LHCN-M2 (cell line): ENCODE measurements around the gene TIMM50. TPM values are rescaled to one million over a fixed set of nuclear protein-coding genes. Genes with fewer than 3 reads are reported as not detected.
"Not testable (repeated sequence)": the region's sequence is repeated elsewhere in the genome, so short reads cannot be mapped to it uniquely, and the experiment has no call there.

Experiments used
- DNase-seq: peaks from one replicate; pipeline ENCODE4 v3.0.0-alpha.2; 2012; ENCODE audit warnings: low read depth
- polyA plus RNA-seq: library from polyadenylated mRNA; unstranded; fragments of >200 nt; gene quantifications from one replicate; pipeline ENCODE4 v1.2.1, GENCODE V29; 2012; ENCODE audit warnings: missing spikeins
- total RNA-seq: library from RNA; depleted of rRNA; stranded (reverse); fragments of >200 nt; gene quantifications from 2 replicates; pipeline ENCODE4 v1.2.3, GENCODE V29; 2014; rRNA removed

Gene TIMM50
- total RNA-seq = 99.1 and 120 TPM in 2 replicates
- 98.9 TPM for polyA plus RNA-seq

DNA sequence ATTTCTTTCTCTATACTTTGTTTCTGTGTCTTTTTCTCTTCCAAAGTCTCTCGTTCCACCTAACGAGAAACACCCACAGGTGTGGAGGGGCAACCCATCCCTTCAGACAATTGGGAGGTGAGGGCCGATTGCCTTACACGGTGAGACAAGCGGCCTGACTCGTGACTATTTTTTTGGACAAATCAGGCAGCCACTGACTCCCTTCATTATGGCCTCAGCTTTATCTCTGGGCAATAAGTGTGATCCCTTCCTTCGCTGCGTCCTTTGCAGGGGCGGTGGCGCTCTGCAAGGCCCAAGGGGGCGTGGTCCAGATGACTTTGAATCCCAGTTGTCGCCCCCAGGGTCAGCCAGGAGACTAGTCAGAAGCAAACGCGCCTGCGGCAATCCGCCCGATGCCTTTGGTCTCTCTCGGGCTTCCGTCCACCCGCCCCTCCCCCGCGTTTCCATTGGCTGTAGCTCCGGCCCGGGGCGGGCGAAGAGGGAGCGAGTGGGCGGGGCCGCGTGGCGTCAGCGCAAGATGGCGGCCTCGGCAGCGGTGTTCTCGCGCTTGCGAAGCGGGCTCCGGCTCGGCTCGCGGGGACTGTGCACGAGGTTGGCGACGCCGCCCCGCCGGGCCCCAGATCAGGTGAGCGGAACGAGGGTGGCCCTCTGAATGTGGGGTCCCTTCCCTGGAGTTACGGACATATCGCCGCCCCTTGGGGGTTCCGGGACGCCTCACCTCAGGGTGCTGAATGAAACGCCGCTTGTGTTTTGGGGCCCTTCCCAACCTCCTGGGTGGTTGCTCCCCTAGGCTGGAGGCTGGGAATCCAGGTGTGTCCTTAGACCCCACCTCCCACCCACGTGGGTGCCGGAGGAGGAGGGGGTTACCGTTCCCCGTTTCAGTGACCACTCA, at the start of gene TIMM50:
Gene TIMM50, plus strand, starts transcription at position 502 of the 892 bp plus-strand sequence. Its CDS starts 16 bp downstream, at position 518.
- DNase-seq = peak; percentile 91

DNA sequence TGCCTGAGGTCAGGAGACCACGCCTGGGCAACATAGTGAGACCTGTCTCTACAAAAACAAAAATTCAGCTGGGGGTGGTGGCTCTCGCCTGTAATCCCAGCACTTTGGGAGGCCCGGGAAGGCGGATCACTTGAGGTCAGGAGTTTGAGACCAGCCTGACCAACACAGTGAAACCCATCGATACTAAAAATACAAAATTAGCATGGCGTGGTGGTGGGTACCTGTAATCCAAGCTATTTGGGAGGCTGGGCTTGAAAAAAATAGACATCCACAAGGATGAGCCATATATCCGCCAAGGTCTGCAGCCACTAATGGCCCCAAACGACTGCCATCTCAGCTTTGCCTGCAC, 48.0 kb upstream of the TIMM50 start:
- no peak for DNase-seq

DNA sequence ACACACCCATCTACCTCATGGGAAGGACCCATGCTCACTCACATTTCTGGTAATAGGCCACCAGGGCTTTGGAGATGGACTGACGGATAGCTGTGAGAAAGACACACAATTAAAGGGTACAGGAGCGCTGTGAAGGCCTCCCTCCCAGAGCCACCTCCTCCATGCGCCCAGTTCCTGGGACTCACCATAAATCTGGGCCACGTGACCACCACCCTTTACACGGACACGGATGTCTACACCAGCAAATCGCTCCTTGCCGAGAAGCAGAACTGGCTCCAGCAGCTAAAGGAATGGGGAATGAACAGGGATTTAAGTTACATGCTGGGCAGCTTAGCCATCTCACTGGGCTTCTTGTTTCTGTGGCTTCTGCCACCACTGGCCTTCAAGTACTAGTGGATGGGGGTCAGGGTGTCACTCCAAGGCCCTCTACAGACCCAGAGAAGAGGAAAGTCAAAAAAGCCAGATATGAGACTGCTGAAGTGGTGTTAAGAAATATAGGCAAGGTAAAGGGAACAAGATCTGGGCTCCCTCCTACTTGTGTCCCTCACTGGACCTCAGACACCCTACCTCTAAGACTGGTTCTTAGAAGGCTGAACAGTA, 47.1 kb upstream of the TIMM50 start:
- no peak for DNase-seq

DNA sequence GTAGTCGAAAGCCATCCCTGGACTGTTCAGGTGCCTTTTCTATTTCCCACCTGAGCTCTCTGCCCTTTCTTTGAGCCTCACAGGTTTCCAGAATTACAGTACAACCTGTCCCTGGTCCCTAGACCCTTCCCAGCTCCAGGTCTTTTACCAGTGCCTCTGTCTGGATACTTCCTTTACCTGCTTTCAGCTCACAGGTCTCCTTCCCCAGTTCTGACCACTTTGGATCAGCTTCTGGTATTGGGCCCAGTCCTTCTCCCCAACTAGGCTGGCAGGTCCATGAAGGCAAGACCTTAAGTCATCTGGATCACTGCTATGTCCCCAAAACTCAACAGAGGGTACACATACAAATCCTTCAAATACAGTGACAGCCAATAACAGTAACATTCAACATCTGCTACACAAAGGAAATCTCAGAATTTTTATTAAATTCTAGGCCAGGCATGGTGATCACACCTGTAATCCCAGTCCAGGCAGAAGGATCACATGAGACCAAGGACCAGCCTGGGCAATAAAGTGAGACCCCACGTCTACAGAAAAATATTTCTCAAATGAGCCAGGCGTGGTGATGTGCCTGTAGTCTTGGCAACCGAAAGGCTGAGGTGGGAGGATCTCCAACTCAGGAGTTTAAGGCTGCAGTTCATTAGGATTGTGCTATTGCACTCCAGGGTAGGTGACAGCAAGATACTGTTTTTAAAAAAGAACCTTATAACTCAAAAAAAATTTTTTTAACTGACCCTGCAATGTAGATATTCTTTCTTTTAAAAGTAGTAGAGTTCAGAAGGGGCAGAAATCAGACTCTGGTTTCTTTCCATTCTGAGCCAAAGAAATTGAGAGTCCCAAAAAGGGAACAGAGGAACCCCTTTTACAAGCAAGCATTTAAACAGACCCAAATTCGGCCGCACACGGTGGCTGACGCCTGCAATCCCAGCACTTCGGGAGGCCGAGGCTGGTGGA, 46.2 kb upstream of the TIMM50 start:
- DNase-seq = no peak

DNA sequence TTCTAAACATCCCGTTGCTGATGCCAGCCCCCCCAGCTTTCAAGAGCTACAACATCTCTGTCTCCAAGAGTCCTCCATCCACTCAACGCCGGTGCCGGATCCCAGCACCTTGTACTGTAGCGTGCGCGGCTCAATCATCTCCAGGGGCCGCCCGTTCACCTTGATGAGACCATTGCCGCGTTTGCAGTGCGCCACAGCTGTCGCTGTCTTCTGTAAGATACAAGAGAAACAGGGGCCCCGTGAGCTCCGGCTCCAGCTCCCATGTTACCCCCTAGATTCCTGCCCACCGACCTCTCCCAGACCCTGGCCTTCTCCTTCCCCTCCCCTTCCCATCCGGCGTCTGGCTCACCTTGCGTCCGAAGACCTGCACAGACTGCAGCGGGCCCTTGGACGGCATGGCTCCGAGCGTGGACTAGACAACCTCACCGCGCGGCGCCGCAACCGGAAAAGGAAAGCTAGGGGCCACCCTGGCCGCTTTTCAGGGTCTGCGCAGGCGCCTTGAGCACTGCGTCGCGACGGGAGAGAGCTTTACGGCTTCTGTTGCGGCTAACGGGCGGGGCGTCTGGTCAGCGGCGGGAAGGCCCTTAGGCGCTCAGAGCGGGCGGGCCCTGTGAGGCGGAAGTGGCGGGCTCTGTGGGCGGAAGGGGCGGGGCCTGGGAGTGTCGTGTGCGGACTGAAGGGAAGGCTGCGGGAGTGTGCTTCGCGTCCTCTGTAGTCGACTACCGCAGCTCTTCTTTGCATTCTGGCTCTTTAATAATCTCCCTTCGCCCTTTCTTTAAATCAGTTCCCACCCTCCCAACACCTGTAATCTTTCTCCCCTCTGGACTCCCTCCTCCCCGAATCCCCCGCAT, 44.9 kb upstream of the TIMM50 start, which contains the start of gene RPS16:
Gene RPS16, minus strand, starts transcription at position 451 of the 851 bp plus-strand sequence. Its CDS starts 54 bp downstream, at position 397.
- DNase-seq = peak; percentile 96

DNA sequence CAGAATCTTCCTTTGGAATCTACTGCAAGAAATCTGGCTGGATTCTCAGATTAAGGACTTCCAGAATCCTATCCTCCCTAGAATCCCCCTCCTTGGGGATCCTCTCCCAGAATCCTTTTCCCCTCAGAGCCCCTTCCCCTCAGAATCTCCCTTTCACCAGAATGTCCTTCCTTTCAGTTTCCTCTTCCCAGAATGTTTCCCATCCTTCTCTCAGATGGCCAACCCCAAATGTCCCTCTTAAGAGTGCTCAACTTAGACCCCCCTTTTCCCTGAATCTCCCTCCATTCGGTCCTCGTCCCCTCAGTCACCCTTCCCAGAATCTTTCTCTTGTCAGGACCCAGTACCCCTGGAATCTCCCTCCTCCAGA, 44.3 kb upstream of the TIMM50 start:
- DNase-seq = no peak

DNA sequence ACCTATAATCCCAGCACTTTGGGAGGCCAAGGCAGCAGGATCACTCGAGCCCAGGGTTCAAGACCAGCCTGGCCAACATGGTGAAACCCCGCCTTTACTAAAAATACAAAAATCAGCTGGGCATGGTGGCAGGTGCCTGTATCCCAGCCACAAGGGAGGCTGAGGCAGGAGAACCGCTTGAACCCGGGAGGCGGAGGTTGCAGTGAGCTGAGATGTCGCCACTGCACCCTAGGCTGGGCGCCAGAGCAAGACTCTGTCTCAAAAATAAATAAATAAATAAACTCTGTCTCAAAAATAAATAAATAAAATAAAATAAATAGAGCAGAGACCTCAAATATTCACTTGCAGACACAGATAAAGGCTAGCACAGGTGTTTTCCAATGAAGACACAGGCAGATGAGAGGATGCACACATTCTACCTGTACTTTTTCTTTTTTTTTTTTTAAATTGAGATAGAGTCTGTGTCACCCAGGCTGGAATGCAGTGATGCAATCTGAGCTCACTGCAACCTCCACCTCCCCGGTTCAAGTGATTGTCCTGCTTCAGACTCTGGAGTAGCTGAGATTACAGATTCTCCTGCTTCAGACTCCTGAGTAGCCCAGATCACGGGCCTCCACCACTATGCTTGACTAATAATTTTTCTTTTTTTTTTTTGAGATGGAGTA, 42.2 kb upstream of the TIMM50 start:
- DNase-seq = no peak

DNA sequence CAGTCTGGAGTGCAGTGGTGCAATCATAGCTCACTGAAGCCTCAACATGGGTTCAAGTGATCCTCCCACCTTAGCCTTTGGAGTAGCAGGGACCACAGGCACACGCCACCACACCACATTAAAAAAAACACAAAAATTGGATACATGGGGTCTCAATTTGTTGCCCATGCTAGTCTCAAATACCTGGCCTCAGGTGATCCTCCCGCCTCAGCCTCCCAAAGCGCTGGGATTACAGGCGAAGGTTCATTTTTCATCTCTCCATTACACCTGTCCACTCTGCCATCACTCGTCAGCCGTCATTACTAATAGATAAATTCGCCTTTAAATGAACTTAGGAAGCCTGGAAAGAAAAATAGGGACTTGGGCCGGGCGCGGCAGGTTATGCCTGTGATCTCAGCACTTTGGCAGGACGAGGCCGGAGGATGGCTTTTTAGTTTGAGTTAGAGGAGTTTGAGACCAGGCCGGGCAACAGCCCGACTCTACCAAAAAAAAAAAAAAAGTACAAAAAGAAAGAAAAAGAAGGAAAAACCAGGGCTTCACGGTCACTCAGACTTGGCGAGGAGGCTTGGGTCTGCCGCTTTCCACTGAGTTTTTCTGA, 35.9 kb upstream of the TIMM50 start:
- no peak for DNase-seq

DNA sequence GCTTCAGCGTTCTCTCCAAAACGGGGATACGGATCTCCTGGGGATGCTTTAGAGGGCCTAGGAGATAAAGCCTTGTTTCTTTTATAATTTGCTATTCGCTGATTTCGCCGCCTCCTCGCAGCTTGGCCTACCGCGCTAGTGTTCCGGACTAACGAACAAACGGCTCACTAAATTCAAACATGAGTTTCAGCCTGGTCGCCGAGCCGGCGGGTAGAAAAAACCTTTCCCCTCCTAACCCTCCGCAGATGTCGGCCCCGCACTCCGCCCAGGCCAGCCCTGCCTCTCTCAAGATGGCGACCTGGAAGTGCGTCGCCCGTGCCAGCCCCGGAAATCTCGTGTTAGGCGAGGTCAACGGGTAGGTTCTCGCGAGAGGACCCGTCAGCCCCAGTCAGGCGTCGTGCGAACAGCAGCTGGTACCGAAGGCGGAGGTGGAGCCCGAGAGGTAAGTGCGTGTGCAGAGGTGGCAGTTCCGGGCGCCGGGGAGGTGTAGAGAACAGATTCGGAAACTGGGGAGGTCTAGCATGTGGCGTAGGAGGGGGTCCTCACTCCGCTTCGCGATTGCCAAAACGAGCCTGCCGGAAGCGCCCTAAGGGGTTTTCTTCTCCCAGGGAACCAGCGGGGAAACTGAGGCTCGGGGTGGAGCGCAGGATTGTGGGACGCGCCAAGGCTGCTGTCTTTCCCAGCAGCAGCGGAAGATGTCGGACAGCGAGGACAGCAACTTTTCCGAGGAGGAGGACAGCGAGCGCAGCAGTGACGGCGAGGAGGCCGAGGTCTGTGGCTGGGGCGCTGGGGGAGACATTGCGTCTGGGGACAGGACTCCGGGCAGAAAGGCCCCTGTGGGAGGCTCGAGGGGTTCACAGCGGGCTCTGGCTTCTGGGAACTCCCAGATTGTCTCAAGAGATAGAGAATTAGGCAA, 35.2 kb upstream of the TIMM50 start, which contains the start of gene SUPT5H:
Gene SUPT5H, plus strand, starts transcription at position 387 of the 916 bp plus-strand sequence. Its CDS starts 309 bp downstream, at position 696.
- peak; percentile 95 for DNase-seq

DNA sequence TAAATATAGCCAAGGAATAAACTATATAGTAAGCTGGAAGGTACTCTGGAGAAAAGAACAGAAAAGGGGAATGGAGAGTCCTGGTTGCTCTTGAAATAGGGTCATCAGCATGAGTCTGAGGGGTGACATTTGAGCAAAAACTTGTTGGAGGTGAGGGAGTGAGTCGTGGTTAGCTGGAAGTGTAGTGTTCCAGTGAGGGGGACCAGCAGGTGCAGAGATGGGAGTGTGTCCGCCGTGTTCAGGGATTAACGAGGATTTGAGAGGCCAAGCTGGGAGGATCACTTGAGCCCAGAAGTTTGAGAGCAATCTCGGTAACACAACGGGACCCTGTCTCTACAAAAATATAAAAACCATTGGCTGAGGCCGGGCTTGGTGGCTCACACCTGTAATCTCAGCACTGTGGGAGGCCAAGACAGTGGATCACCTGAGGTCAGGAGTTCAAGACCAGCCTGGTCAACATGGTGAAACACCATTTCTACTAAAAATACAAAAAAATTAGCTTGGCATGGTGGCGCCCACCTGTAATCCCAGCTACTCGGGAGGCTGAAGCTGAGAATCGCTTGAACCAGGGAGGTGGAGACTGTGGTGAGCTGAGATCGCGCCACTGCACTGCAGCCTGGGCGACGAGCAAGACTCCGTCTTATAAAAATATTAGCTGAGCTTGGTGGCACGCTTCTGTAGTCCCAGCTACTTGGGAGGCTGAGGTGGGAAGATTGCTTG, 34.1 kb upstream of the TIMM50 start:
- DNase-seq = no peak

DNA sequence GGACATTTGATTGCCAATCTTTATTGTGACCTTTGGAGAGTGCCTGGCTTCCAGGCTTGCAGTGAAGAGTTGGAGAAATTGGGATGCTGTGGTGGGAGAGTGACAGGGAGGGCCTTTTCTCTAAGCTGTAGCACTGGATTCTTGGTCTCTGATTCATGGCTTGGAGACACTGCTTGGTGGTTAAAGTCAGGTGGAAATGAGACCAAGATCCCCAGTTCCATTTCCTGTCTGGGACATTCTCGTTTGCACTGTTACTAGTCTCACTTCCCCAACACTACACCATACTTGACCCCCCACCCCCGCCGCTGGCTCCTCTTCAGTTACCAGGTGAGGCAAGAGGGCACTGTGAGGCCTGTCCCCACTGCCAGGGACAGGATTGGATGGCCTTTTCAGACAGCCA, 32.4 kb upstream of the TIMM50 start:
- DNase-seq = peak; percentile 56

DNA sequence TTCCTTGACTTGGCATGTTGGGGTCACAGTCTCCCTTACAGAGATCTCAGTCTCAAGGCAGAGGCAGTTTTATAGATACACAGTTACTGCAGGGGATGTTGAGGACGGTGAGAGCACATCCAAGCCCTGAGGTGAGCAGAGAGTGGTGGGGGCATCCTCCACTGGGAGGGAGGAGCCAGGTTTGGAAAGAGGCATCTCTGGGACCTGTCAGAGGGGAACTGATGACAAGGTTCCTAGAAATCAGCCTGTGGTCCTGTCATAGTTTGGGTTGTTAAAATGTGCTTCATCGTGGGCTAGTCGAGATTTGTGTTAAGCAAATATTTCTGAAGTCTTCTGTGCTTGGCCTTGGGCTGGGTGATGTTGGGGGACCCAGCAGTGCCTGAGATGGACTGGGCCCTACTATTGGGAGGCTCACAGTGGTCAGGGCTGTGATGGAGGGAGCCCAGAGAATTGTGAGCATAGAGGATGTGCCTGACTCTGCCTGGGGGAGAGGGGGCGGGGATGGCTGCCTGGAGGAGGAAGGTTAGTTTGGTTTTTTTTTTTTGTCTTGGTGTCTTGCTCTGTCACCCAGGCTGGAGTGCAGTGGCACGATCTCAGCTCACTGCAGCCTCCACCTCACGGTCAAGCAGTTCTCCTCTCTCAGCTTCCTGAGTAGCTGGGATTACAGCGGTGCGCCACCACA, 31.4 kb upstream of the TIMM50 start:
- DNase-seq = no peak

DNA sequence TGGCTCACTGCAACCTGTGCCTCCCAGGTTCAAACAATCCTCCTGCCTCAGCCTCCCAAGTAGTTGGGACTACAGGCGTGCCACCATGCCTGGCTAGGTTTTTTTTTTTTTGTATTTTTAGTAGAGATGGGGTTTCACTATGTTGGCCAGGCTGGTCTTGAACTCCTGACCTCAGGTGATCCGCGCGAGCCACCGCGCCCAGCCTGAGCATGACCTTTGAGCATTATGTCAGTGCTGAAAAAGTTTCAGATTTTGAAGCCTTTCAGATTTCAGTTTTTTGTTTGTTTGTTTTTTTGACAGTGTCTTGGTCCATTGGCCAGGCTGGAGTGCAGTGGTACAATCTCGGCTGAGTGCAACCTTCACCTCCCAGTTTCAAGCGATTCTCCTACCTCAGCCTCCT, 29.4 kb upstream of the TIMM50 start:
- DNase-seq = not testable (repeated sequence)

DNA sequence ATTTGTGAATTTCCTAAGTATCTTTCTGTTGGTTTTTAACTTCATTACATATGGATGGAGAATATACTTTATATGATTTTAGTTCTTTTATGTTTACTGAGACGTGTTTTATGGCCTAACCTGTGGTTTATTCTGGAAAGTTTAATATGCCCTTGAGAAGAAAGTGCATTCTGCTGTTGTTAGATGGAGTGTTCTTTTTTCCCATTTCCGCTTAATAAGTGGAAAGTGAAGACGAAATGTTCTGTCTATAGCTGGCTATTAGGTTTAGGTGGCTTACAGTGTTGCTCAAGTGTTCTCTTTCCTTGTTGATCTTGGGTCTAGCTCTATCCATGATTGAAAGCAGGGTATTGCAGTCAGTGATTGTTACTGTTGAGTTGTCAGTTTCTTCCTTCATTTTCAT, 17.2 kb upstream of the TIMM50 start:
- DNase-seq = no peak

DNA sequence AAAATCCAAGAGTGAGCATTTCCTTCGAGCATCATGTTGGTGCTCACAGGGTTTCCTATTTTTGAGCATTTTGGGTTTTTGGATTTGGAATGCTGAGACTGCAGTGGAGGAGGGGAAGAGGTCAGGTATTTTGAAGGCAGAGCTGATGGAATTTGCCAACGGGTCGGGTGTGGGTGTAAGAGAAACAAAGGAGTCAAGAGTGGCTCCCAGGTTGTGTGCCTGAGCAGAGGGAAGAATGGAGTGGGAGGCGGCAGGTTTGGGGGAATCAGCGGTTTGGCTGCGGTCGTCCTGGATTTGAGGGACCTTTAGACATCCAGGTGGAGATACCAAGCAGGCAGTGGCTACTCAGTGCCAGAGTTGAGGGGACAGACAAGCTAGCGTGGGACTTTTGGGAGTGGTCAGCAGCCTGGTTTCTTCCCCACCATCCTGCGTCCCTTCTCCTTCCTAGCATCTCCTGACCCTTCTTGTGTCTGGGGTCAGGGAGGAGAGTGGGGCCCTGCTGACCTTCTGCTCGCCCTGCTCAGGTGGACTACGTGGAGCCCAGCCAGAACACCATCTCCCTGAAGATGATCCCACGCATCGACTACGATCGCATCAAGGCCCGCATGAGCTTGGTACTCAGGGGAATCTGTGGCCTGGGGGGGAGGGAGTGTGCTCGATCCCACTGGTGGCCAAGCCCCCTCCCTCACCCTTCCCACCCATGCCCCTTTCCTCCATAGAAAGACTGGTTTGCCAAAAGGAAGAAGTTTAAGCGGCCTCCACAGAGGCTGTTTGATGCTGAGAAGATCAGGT, 14.5 kb upstream of the TIMM50 start:
- DNase-seq = no peak

DNA sequence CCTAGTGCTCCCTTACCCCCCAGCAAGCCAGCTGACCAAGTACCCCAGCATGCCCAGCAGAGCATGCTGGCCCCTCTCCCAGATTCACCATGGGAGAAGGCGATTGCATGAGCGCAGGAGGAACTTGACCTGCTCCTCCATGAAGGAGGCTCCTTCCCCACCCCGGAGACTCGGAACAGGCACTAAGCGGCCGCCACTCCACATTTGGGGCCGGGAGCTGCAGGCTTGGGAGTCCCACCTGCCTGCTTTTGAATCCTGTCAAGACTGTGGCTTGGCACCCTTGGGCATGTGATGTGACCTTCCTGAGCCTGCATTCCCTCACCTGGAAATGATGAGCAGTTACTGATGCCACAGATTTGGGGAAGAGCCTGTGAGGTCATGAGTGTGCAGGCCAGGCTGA, 12.7 kb upstream of the TIMM50 start:
- DNase-seq = no peak

DNA sequence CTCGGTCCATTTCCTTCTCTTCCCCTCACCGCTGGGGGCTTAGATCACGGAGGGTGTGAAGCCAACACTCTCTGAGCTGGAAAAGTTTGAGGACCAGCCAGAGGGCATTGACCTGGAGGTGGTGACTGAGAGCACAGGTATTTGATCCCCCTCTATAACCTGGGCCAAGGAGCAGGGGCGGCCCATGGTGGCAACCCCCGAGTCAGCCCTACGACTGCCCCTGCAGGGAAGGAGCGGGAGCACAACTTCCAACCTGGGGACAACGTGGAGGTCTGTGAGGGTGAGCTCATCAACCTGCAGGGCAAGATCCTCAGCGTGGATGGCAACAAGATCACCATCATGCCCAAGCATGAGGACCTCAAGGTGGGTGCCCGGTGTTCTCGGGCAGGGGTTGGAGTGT, 11.6 kb upstream of the TIMM50 start:
- no peak for DNase-seq
